ENCODE results near the gene IL1R2. TPM values are rescaled to one million over a fixed set of nuclear protein-coding genes. Genes with fewer than 3 reads are reported as not detected.
A peak's percentile ranks its signal among the peaks of the same experiment; 100 is the strongest.

IL1R2 gene
- total RNA-seq, 4 donors from 2014 or later: 1.1 to 25.2 (median 10.0) TPM

- TF ChIP-seq POLR2A (IDR thresholded peaks at IDR 0.05): no peak
- no peak for TF ChIP-seq EP300 (IDR thresholded peaks at IDR 0.05)
- TF ChIP-seq CTCF (IDR thresholded peaks at IDR 0.05): no peak
- no peak for TF ChIP-seq POLR2AphosphoS5 (IDR thresholded peaks at IDR 0.05)
- Histone ChIP-seq H3K9me3 (no peaks in the 10 kb centered on the region), H3K27ac (peak overlapping the region in 3 of 4 donors; percentile 52 to 58 (median 56)), H3K4me1 (peaks cover 10 to 44% (median 17%) of the 10 kb centered on the region in 3 donors), H3K27me3 (no peaks in the 10 kb centered on the region), H3K36me3 (no peaks in the 10 kb centered on the region), H3K4me3 (no peak overlapping the region)
- WGBS, 2 donors (ENCODE audit: low coverage in 1 of 2): 56 to 74% methylated on average over 4 to 5 of the region's 5 CpGs
- no peak for ATAC-seq
Observed at GRCh38 chr2:102055346-102055990, 63.7 kb downstream of the IL1R2 start.

- 69% methylated on average over 2 of the region's 3 CpGs; no CpG with 5 or more reads in 1 of the 2 donors for WGBS, 2 donors (ENCODE audit: low coverage in 1 of 2)
- no peaks in the 10 kb centered on the region for H3K27me3 ChIP-seq
- peak overlapping the region in 3 of 4 donors; percentile 52 to 59 (median 56) for H3K27ac ChIP-seq
- H3K4me3 ChIP-seq: no peak overlapping the region
- H3K4me1 ChIP-seq: peaks cover 6 to 40% (median 21%) of the 10 kb centered on the region in 3 donors
- no peaks in the 10 kb centered on the region for H3K36me3 ChIP-seq
- peak; percentile 33 for ATAC-seq
- H3K9me3 ChIP-seq: no peaks in the 10 kb centered on the region
- TF ChIP-seq EP300 (IDR thresholded peaks at IDR 0.05) (no peak), POLR2A (IDR thresholded peaks at IDR 0.05) (no peak), POLR2AphosphoS5 (IDR thresholded peaks at IDR 0.05) (peak; percentile 16), CTCF (IDR thresholded peaks at IDR 0.05) (no peak)
Observed at GRCh38 chr2:102056079-102056581, 64.4 kb downstream of the IL1R2 start.

GRCh38 chr2:102057502-102058292 lies 65.9 kb downstream of the IL1R2 start:
- 57 to 71% methylated on average over 11 to 13 of the region's 14 CpGs for WGBS, 2 donors (ENCODE audit: low coverage in 1 of 2)
- no peaks in the 10 kb centered on the region for H3K36me3 ChIP-seq
- no peaks in the 10 kb centered on the region for H3K9me3 ChIP-seq
- H3K4me1 ChIP-seq: peaks cover 0 to 41% (median 22%) of the 10 kb centered on the region in 3 donors
- H3K27ac ChIP-seq: peak overlapping the region in 3 of 4 donors; percentile 40 to 56 (median 55)
- TF ChIP-seq POLR2A (IDR thresholded peaks at IDR 0.05): no peak
- no peak for TF ChIP-seq CTCF (IDR thresholded peaks at IDR 0.05)
- no peak for TF ChIP-seq EP300 (IDR thresholded peaks at IDR 0.05)
- no peak for TF ChIP-seq POLR2AphosphoS5 (IDR thresholded peaks at IDR 0.05)
- ATAC-seq: no peak
- no peak overlapping the region for H3K4me3 ChIP-seq
- no peaks in the 10 kb centered on the region for H3K27me3 ChIP-seq

GRCh38 chr2:102058293-102058833 lies 66.6 kb downstream of the IL1R2 start:
- peak overlapping the region in 3 of 4 donors; percentile 40 to 56 (median 55) for H3K27ac ChIP-seq
- no peaks in the 10 kb centered on the region for H3K9me3 ChIP-seq
- no peaks in the 10 kb centered on the region for H3K36me3 ChIP-seq
- WGBS, 2 donors (ENCODE audit: low coverage in 1 of 2): 91 to 93% methylated on average over 7 to 8 of the region's 8 CpGs
- no peaks in the 10 kb centered on the region for H3K27me3 ChIP-seq
- H3K4me1 ChIP-seq: peaks cover 0 to 41% (median 28%) of the 10 kb centered on the region in 3 donors
- no peak overlapping the region for H3K4me3 ChIP-seq
- TF ChIP-seq CTCF (IDR thresholded peaks at IDR 0.05) (no peak), POLR2A (IDR thresholded peaks at IDR 0.05) (no peak), POLR2AphosphoS5 (IDR thresholded peaks at IDR 0.05) (no peak), EP300 (IDR thresholded peaks at IDR 0.05) (no peak)
- no peak for ATAC-seq
